Hepatocyte (in vitro differentiated cells): ENCODE results near the gene HYAL2. TPM values are rescaled to one million over a fixed set of nuclear protein-coding genes. Genes with fewer than 3 reads are reported as not detected.

ENCODE experiments used
- DNase-seq: peaks from one replicate; pipeline ENCODE4 v3.0.0-alpha.2; 2016; ENCODE audit warnings: low spot score
- H2AFZ ChIP-seq: fragments of 200-600 bp; sonication (generic); 2 replicates; pipeline ENCODE4 v1.6.0; 2016; ENCODE audit warnings: antibody characterized with exemption, mild to moderate bottlenecking
- H3K27ac ChIP-seq: fragments of 200-600 bp; sonication (generic); 2 replicates; pipeline ENCODE4 v1.5.1; 2016; ENCODE audit warnings: mild to moderate bottlenecking
- H3K27me3 ChIP-seq: fragments of 200-600 bp; sonication (generic); 2 replicates; pipeline ENCODE4 v1.6.1; 2016
- H3K36me3 ChIP-seq: fragments of 200-600 bp; sonication (generic); replicated peaks from 2 replicates; pipeline ENCODE4 v1.5.1; 2016; ENCODE audit warnings: low read depth; ENCODE audit not compliant: insufficient read depth
- H3K4me1 ChIP-seq: fragments of 200-600 bp; sonication (generic); 2 replicates; pipeline ENCODE4 v1.5.1; 2016; ENCODE audit warnings: mild to moderate bottlenecking, moderate library complexity; ENCODE audit not compliant: insufficient read depth
- H3K4me2 ChIP-seq: fragments of 200-600 bp; sonication (generic); 2 replicates; pipeline ENCODE4 v1.6.0; 2016
- H3K4me3 ChIP-seq: fragments of 200-600 bp; sonication (generic); 2 replicates; pipeline ENCODE4 v1.5.1; 2016; ENCODE audit warnings: mild to moderate bottlenecking
- H3K79me2 ChIP-seq: fragments of 200-600 bp; sonication (generic); 2 replicates; pipeline ENCODE4 v1.6.0; 2017; ENCODE audit warnings: mild to moderate bottlenecking
- H3K9me2 ChIP-seq: fragments of 200-600 bp; sonication (generic); replicated peaks from 2 replicates; pipeline ENCODE4 v1.6.0; 2017; ENCODE audit warnings: mild to moderate bottlenecking; ENCODE audit not compliant: insufficient read depth
- H3K9me3 ChIP-seq: fragments of 200-600 bp; sonication (generic); 2 replicates; pipeline ENCODE4 v1.5.1; 2016; ENCODE audit warnings: low read depth, mild to moderate bottlenecking
- H4K20me1 ChIP-seq: fragments of 200-600 bp; sonication (generic); 2 replicates; pipeline ENCODE4 v1.6.0; 2016; ENCODE audit warnings: mild to moderate bottlenecking; ENCODE audit not compliant: insufficient read depth, poor library complexity, severe bottlenecking
- EZH2 ChIP-seq: fragments of 200-600 bp; sonication (generic); IDR thresholded peaks from 2 replicates; pipeline ENCODE4 v1.6.1; 2016; ENCODE audit warnings: antibody characterized with exemption, mild to moderate bottlenecking, borderline replicate concordance
- EZH2phosphoT487 ChIP-seq: fragments of 200-600 bp; sonication (generic); IDR thresholded peaks from one replicate; pipeline ENCODE4 v1.6.1; 2018; ENCODE audit warnings: antibody characterized with exemption, mild to moderate bottlenecking, low read depth, moderate library complexity; ENCODE audit not compliant: unreplicated experiment, severe bottlenecking
- WGBS: methylation state at CpG from one replicate; pipeline ENCODE4 v1.1.6; 2016; ENCODE audit warnings: low lambda C conversion rate; ENCODE audit errors: missing lambda C conversion rate; 5-methylcytosine and 5-hydroxymethylcytosine counted together
- polyA plus RNA-seq: library from polyadenylated mRNA; unstranded; fragments of >200 nt; fragmentation: Nextera tagmentation; extraction: Ambion mirVana; gene quantifications from 2 replicates; pipeline ENCODE4 v1.2.1, GENCODE V29; 2016
- total RNA-seq: library from RNA; depleted of rRNA; stranded (reverse); fragments of >200 nt; gene quantifications from 2 replicates; pipeline ENCODE4 v1.2.3, GENCODE V29; 2014
- TF ChIP-seq, protein P1 (sequence below): fragments of 200-600 bp; sonication (generic); IDR thresholded peaks from 2 replicates; pipeline ENCODE4 v1.5.1; 2016; ENCODE audit warnings: antibody characterized with exemption, mild to moderate bottlenecking; ENCODE audit not compliant: poor library complexity

HYAL2 gene
- total and polyA plus RNA-seq, 2 experiments from 2014 or later, result 75.4 to 125 TPM

DNA sequence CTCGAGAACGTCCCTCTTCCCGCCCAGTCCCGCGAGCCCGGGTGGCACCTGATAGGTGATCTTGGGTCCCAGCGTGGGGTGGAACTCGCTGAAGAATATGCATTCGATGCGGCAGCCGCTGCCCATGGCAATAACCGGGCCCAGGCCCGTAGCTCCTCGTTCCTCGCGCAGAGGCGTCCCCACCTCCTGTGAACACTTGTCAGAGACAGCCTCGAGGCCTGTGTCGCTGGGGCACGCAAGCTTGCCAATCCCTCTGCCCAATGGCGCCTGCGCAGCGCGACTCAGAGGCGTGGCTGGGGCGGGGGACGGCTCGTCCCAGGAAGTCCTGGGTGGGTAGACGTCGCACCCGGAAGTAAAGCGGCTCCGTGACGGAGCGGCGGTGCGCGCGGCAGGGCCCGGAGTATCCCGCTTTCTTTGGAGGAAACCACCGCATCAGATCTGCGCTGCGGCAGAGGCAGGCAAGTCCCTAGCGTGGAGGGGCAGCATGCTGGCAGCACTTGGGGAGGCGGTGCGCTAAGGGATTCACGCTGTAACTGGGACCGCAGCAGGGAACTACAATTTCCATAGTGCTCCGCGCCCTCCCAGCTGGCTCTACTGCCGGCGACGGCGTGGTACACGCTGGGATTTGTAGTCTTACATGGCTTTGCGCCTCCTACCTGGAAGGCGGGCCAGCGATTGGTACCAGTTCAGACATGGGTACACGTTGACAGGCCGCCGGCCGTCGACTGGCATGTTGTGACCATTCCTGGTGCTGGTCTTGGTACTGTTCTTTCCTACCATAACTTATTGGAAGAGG lies 28.2 kb upstream of the HYAL2 start, which contains the start of the genes CYB561D2 and NPRL2:
Gene CYB561D2, plus strand, starts transcription at position 336 of the 796 bp plus-strand sequence. CDS start 572 bp downstream, outside the sequence.
Gene NPRL2, minus strand, starts transcription at position 249 of the 796 bp plus-strand sequence. Its CDS starts 123 bp downstream, at position 126.
- H3K79me2 ChIP-seq, result peaks cover 28% of the 10 kb centered on the region
- H4K20me1 ChIP-seq, result peaks cover 8% of the 10 kb centered on the region
- H3K9me3 ChIP-seq, result no peaks in the 10 kb centered on the region
- DNase-seq, result peak; percentile 96
- H2AFZ ChIP-seq, result peak within 1 kb of the TSS; percentile 33
- no peaks in the 10 kb centered on the region for H3K36me3 ChIP-seq
- TF ChIP-seq EZH2phosphoT487, result no peak
- TF ChIP-seq, protein P1, sequence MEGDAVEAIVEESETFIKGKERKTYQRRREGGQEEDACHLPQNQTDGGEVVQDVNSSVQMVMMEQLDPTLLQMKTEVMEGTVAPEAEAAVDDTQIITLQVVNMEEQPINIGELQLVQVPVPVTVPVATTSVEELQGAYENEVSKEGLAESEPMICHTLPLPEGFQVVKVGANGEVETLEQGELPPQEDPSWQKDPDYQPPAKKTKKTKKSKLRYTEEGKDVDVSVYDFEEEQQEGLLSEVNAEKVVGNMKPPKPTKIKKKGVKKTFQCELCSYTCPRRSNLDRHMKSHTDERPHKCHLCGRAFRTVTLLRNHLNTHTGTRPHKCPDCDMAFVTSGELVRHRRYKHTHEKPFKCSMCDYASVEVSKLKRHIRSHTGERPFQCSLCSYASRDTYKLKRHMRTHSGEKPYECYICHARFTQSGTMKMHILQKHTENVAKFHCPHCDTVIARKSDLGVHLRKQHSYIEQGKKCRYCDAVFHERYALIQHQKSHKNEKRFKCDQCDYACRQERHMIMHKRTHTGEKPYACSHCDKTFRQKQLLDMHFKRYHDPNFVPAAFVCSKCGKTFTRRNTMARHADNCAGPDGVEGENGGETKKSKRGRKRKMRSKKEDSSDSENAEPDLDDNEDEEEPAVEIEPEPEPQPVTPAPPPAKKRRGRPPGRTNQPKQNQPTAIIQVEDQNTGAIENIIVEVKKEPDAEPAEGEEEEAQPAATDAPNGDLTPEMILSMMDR, result no peak
- TF ChIP-seq EZH2, result no peak
- H3K4me2 ChIP-seq, result peak within 1 kb of the TSS; percentile 91
- peak within 1 kb of the TSS; percentile 81 for H3K4me3 ChIP-seq
- H3K27ac ChIP-seq, result peak within 1 kb of the TSS; percentile 92
- WGBS, result 2% methylated on average over 52 of the region's 64 CpGs
- no peaks in the 10 kb centered on the region for H3K27me3 ChIP-seq
- H3K4me1 ChIP-seq, result peaks cover 20% of the 10 kb centered on the region
- H3K9me2 ChIP-seq, result no peaks in the 10 kb centered on the region

- Histone ChIP-seq H3K79me2 (peaks cover 22% of the 10 kb centered on the region), H3K27ac (peak overlapping the region; percentile 92), H4K20me1 (peaks cover 2% of the 10 kb centered on the region), H3K4me2 (peak overlapping the region; percentile 91), H3K27me3 (no peaks in the 10 kb centered on the region), H3K4me3 (peak overlapping the region; percentile 81), H3K4me1 (peaks cover 25% of the 10 kb centered on the region), H3K9me3 (no peaks in the 10 kb centered on the region), H3K9me2 (no peaks in the 10 kb centered on the region), H2AFZ (peak overlapping the region; percentile 33), H3K36me3 (no peaks in the 10 kb centered on the region)
- 44% methylated on average over 7 of the region's 7 CpGs for WGBS
- no peak for DNase-seq
- TF ChIP-seq, protein P1, result no peak
- TF ChIP-seq EZH2 (no peak), EZH2phosphoT487 (no peak)
Observed at GRCh38 chr3:50350213-50350526, 27.6 kb upstream of the HYAL2 start.

GRCh38 chr3:50347187-50347813 lies 24.8 kb upstream of the HYAL2 start:
- Histone ChIP-seq H3K9me2 (no peaks in the 10 kb centered on the region), H4K20me1 (no peaks in the 10 kb centered on the region), H2AFZ (no peak overlapping the region), H3K4me1 (peaks cover 25% of the 10 kb centered on the region), H3K79me2 (peaks cover 20% of the 10 kb centered on the region), H3K36me3 (no peaks in the 10 kb centered on the region), H3K27ac (peak overlapping the region; percentile 20), H3K9me3 (no peaks in the 10 kb centered on the region), H3K4me3 (no peak overlapping the region), H3K27me3 (no peaks in the 10 kb centered on the region), H3K4me2 (no peak overlapping the region)
- DNase-seq, result peak; percentile 85
- TF ChIP-seq EZH2, result no peak
- TF ChIP-seq, protein P1, result peak; percentile 64
- TF ChIP-seq EZH2phosphoT487, result no peak
- 29% methylated on average over 14 of the region's 14 CpGs for WGBS
